IMR-90 (cell line): Measurements from ENCODE around the gene KPNA1. TPM values are rescaled to one million over a fixed set of nuclear protein-coding genes. Genes with fewer than 3 reads are reported as not detected.

Experiments used
- ATAC-seq: fragments of 200-7000 bp; cut with Tn5 transposase; 2 replicates; pipeline ENCODE4 v1.9.1; 2020; ENCODE audit warnings: low read depth, mild to moderate bottlenecking, moderate library complexity
- BruUV-seq: library from RNA; stranded (reverse); fragments of 400-500 nt; replicated peaks from 2 replicates; lab custom pipeline; 2021; lab: Mats Ljungman, UMichigan
- CTCF ChIA-PET: fragments of 300-600 bp; formaldehyde crosslinking; extraction: SDS; loops from one replicate; lab custom pipeline; 2021; ENCODE audit warnings: antibody characterized with exemption; lab: Yijun Ruan, JAX
- POLR2A ChIA-PET: fragments of 300-600 bp; sonication (Branson Sonifier 250); formaldehyde crosslinking; loops from one replicate; lab custom pipeline; 2022; ENCODE audit warnings: antibody characterized with exemption; ENCODE audit not compliant: unreplicated experiment; lab: Charles Lee
- DNase-seq: peaks from one replicate; pipeline ENCODE4 v3.0.0; 2013
- H2AFZ ChIP-seq: replicated peaks from 2 replicates; pipeline ENCODE3; 2013; ENCODE audit warnings: low read length, mild to moderate bottlenecking; ENCODE audit not compliant: poor library complexity
- H2AK5ac ChIP-seq: 2 replicates; pipeline ENCODE4 v1.6.1; 2013; ENCODE audit warnings: low read depth, low read length, inconsistent platforms
- H2AK9ac ChIP-seq: replicated peaks from 2 replicates; pipeline ENCODE3; 2013; ENCODE audit warnings: mild to moderate bottlenecking, low read depth, low read length, moderate library complexity; ENCODE audit not compliant: poor library complexity
- H2BK120ac ChIP-seq: 2 replicates; pipeline ENCODE4 v1.6.1; 2013; ENCODE audit warnings: low read depth, low read length, inconsistent platforms
- H2BK15ac ChIP-seq: 3 replicates; pipeline ENCODE4 v1.6.1; 2013; ENCODE audit warnings: low read depth, low read length, inconsistent platforms
- H2BK20ac ChIP-seq: 2 replicates; pipeline ENCODE4 v1.6.1; 2013; ENCODE audit warnings: low read depth, mild to moderate bottlenecking, inconsistent platforms, low read length, moderate library complexity
- H2BK5ac ChIP-seq: 2 replicates; pipeline ENCODE4 v1.6.1; 2013; ENCODE audit warnings: mild to moderate bottlenecking, low read depth, low read length, inconsistent platforms; ENCODE audit not compliant: poor library complexity, severe bottlenecking
- H3K14ac ChIP-seq: replicated peaks from 2 replicates; pipeline ENCODE4 v1.6.1; 2013; ENCODE audit warnings: low read depth, low read length, inconsistent platforms
- H3K18ac ChIP-seq: 2 replicates; pipeline ENCODE4 v1.6.1; 2013; ENCODE audit warnings: low read depth, low read length, control low read depth
- H3K23ac ChIP-seq: 2 replicates; pipeline ENCODE4 v1.6.1; 2013; ENCODE audit warnings: low read depth, low read length, inconsistent platforms
- H3K27ac ChIP-seq: 2 replicates; pipeline ENCODE4 v1.5.1; 2013; ENCODE audit warnings: mild to moderate bottlenecking, control low read depth, low read length; ENCODE audit not compliant: insufficient read depth
- H3K27me3 ChIP-seq: 2 replicates; pipeline ENCODE4 v1.6.1; 2013; ENCODE audit warnings: low read length; ENCODE audit not compliant: control insufficient read depth, insufficient read depth
- H3K36me3 ChIP-seq: 2 replicates; pipeline ENCODE4 v1.6.1; 2013; ENCODE audit warnings: low read length, mixed read lengths; ENCODE audit not compliant: control insufficient read depth, insufficient read depth
- H3K4ac ChIP-seq: 2 replicates; pipeline ENCODE4 v1.6.1; 2013; ENCODE audit warnings: low read depth, low read length, inconsistent platforms
- H3K4me1 ChIP-seq: 2 replicates; pipeline ENCODE4 v1.6.1; 2013; ENCODE audit warnings: low read length, mixed read lengths; ENCODE audit not compliant: control insufficient read depth, insufficient read depth
- H3K4me2 ChIP-seq: 2 replicates; pipeline ENCODE4 v1.6.1; 2013; ENCODE audit warnings: low read depth, mild to moderate bottlenecking, control low read depth, low read length, moderate library complexity
- H3K4me3 ChIP-seq: 2 replicates; pipeline ENCODE4 v1.5.1; 2013; ENCODE audit warnings: low read depth, mild to moderate bottlenecking, control low read depth, low read length, moderate library complexity; ENCODE audit not compliant: insufficient read depth
- H3K56ac ChIP-seq: 2 replicates; pipeline ENCODE4 v1.6.1; 2013; ENCODE audit warnings: low read length, inconsistent platforms; ENCODE audit not compliant: insufficient read depth; ENCODE audit errors: extremely low read depth
- H3K79me1 ChIP-seq, 2 experiments: 2 replicates each; pipeline ENCODE4 v1.6.1; 2013; ENCODE audit warnings: low read length in 2 of 2, inconsistent platforms in 1 of 2, low read depth in 1 of 2
- H3K9ac ChIP-seq: 2 replicates; pipeline ENCODE4 v1.6.1; 2013; ENCODE audit warnings: low read depth, low read length, control low read depth
- H3K9me1 ChIP-seq: 2 replicates; pipeline ENCODE4 v1.6.1; 2013; ENCODE audit warnings: low read length, inconsistent platforms; ENCODE audit not compliant: insufficient read depth
- H3K9me3 ChIP-seq: 2 replicates; pipeline ENCODE4 v1.6.1; 2013; ENCODE audit warnings: low read length; ENCODE audit not compliant: control insufficient read depth, insufficient read depth
- H4K20me1 ChIP-seq: 2 replicates; pipeline ENCODE4 v1.6.1; 2013; ENCODE audit warnings: low read length, inconsistent platforms; ENCODE audit not compliant: insufficient read depth
- H4K5ac ChIP-seq: 2 replicates; pipeline ENCODE4 v1.6.1; 2013; ENCODE audit warnings: mild to moderate bottlenecking, low read depth, low read length, control low read depth
- H4K8ac ChIP-seq, 2 experiments: 2 replicates each; pipeline ENCODE4 v1.6.1; 2013; ENCODE audit warnings: low read depth in 2 of 2, low read length in 2 of 2, control low read depth in 1 of 2, inconsistent platforms in 1 of 2
- H4K91ac ChIP-seq: 2 replicates; pipeline ENCODE4 v1.6.1; 2013; ENCODE audit warnings: low read depth, low read length, inconsistent platforms; ENCODE audit not compliant: insufficient read depth
- BHLHE40 ChIP-seq: fragments of 150-350 bp; IDR thresholded peaks from 2 replicates; pipeline ENCODE4 v1.6.1; 2016; ENCODE audit warnings: mild to moderate bottlenecking, low read depth, low read length
- CEBPB ChIP-seq: IDR thresholded peaks from 2 replicates; pipeline ENCODE4 v1.6.1; 2012; ENCODE audit warnings: low read depth, low read length, improper control_type of control experiment
- CHD1 ChIP-seq: IDR thresholded peaks from 2 replicates; pipeline ENCODE4 v1.6.1; 2012; ENCODE audit warnings: low read depth, low read length, improper control_type of control experiment
- CTCF ChIP-seq: conservative IDR thresholded peaks from 2 replicates; pipeline ENCODE4 v1.5.1; 2012; ENCODE audit warnings: mild to moderate bottlenecking, low read depth, low read length, improper control_type of control experiment
- ELK1 ChIP-seq: fragments of 150-350 bp; IDR thresholded peaks from 2 replicates; pipeline ENCODE4 v1.6.1; 2016; ENCODE audit warnings: low read depth, mild to moderate bottlenecking, low read length, moderate library complexity, borderline replicate concordance
- FOS ChIP-seq: fragments of 150-350 bp; IDR thresholded peaks from 2 replicates; pipeline ENCODE4 v1.6.1; 2016; ENCODE audit warnings: low read depth, low read length
- MAFK ChIP-seq: IDR thresholded peaks from 2 replicates; pipeline ENCODE4 v1.6.1; 2012; ENCODE audit warnings: low read depth, low read length, improper control_type of control experiment
- MAZ ChIP-seq: IDR thresholded peaks from 2 replicates; pipeline ENCODE4 v1.6.1; 2012; ENCODE audit warnings: low read depth, mild to moderate bottlenecking, low read length, improper control_type of control experiment, moderate library complexity, borderline replicate concordance
- MXI1 ChIP-seq: IDR thresholded peaks from 2 replicates; pipeline ENCODE4 v1.6.1; 2012; ENCODE audit warnings: low read depth, mild to moderate bottlenecking, low read length, moderate library complexity, borderline replicate concordance
- NFE2L2 ChIP-seq: fragments of 150-350 bp; IDR thresholded peaks from 2 replicates; pipeline ENCODE4 v1.6.1; 2016; ENCODE audit warnings: low read depth, mild to moderate bottlenecking, low read length
- POLR2A ChIP-seq: IDR thresholded peaks from 2 replicates; pipeline ENCODE4 v1.6.1; 2012; ENCODE audit warnings: mild to moderate bottlenecking, low read depth, low read length
- RAD21 ChIP-seq: IDR thresholded peaks from 2 replicates; pipeline ENCODE4 v1.6.1; 2012; ENCODE audit warnings: low read length, improper control_type of control experiment
- RCOR1 ChIP-seq: IDR thresholded peaks from 2 replicates; pipeline ENCODE4 v1.6.1; 2012; ENCODE audit warnings: mild to moderate bottlenecking, low read length, improper control_type of control experiment; ENCODE audit not compliant: insufficient replicate concordance
- RFX5 ChIP-seq: IDR thresholded peaks from 2 replicates; pipeline ENCODE4 v1.8.0; 2012; ENCODE audit warnings: low read depth, mild to moderate bottlenecking, low read length, moderate library complexity
- SMC3 ChIP-seq: fragments of 150-350 bp; IDR thresholded peaks from 2 replicates; pipeline ENCODE4 v1.6.1; 2016; ENCODE audit warnings: low read depth, mild to moderate bottlenecking, antibody characterized with exemption, low read length, moderate library complexity
- USF2 ChIP-seq: fragments of 150-350 bp; IDR thresholded peaks from 2 replicates; pipeline ENCODE4 v1.6.1; 2017; ENCODE audit warnings: mild to moderate bottlenecking, antibody characterized with exemption, low read length, low read depth
- WGBS, 2 experiments: methylation state at CpG; one replicate each; pipeline versions ENCODE4 v1.1.5 to v1.1.7; 2013; ENCODE audit warnings: missing lambda C conversion rate in 2 of 2; ENCODE audit not compliant: insufficient read length in 1 of 2; ENCODE audit errors: extremely low coverage in 2 of 2; 5-methylcytosine and 5-hydroxymethylcytosine counted together
- dilution Hi-C: fragments of 300-500 bp; cut with HindIII; formaldehyde crosslinking; loops from one replicate; pipeline ENCODE4 v1.14.3; 2018; ENCODE audit warnings: low sequenced_read_pairs; ENCODE audit not compliant: unreplicated experiment
- in situ Hi-C: fragments of 300-500 bp; cut with MboI; formaldehyde crosslinking; loops from 3 replicates; pipeline ENCODE4 v1.14.3; 2019; ENCODE audit warnings: low sequenced_read_pairs, inconsistent platforms, mixed read lengths
- intact Hi-C: fragments of 100-400 bp; cut with micrococcal nuclease; formaldehyde crosslinking; loops from 2 replicates; pipeline ENCODE4 v1.10.0; 2022
- polyA plus RNA-seq, 3 experiments: library from polyadenylated mRNA; depleted of rRNA; stranded (reverse); fragments of >200 nt; gene quantifications; 2 replicates each; pipeline ENCODE4 v1.2.3, GENCODE V29; 2012; ENCODE audit warnings: low replicate concordance in 1 of 3
- total RNA-seq: library from RNA; depleted of rRNA; stranded (reverse); fragments of >200 nt; gene quantifications from 2 replicates; pipeline ENCODE4 v1.2.3, GENCODE V29; 2012

KPNA1 gene
- total and polyA plus RNA-seq, 2 of the 4 experiments (the other 2 are of a cell fraction), result 30.6 to 112 TPM

DNA sequence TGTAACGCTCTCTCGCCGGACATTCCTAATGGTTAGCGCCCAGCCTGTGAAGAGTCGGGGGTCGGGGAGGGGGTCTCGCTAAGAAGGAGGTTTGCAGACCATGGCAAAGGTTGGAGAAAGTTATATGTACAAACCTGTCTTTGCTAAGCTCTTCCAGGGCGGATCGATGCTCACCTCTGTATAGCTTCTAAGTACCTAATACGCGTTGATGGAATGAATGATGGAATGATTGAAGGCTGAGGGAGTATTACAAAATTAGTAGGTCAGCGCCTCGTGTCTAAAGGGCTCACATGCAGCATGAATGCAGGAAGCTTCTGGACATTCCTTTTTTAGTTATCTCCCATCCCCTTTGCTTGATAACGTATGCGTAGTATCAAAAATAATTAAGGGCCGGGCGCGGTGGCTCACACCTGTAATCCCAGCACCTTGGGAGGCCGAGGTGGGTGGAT, 305 bp upstream of the KPNA1 start:
- CTCF ChIA-PET, result interaction anchor here (0.6 kb wide), 1 partner anchor 22 kb away, joined by 4 read pairs; no protein-coding TSS in a partner anchor
- in situ Hi-C loops (no loop called here), dilution Hi-C loops (no loop called here), intact Hi-C loops (no loop called here)
- H3K9ac ChIP-seq, result peak overlapping the region; percentile 57; the same call in 1 of the 2 replicates
- H3K18ac ChIP-seq, result no peak overlapping the region
- H3K79me1 ChIP-seq, result peaks cover 2 to 20% of the 10 kb centered on the region in 2 experiments; a peak in 2 of 4 replicates
- H3K27ac ChIP-seq, result no peak overlapping the region
- POLR2A ChIA-PET, result no interaction called here
- peak overlapping the region; percentile 45; the same call in 1 of the 3 replicates for H2BK15ac ChIP-seq
- peak overlapping the region; percentile 13; the same call in 1 of the 2 replicates for H4K91ac ChIP-seq
- ATAC-seq, result no peak
- H3K23ac ChIP-seq, result peak overlapping the region; percentile 1
- H3K9me1 ChIP-seq, result peaks cover 10% of the 10 kb centered on the region
- H4K5ac ChIP-seq, result peak overlapping the region; percentile 59
- H2BK20ac ChIP-seq, result peak overlapping the region; percentile 8; the same call in 1 of the 2 replicates
- BruUV-seq, result no TSS peak
- H3K9me3 ChIP-seq, result no peaks in the 10 kb centered on the region
- H3K4me3 ChIP-seq, result peak overlapping the region; percentile 88
- peak overlapping the region; percentile 38; the same call in 1 of the 2 replicates for H3K4ac ChIP-seq
- H2AK9ac ChIP-seq, result peak overlapping the region; percentile 90
- TF ChIP-seq BHLHE40 (no peak), POLR2A (no peak), SMC3 (no peak), MXI1 (no peak), FOS (no peak), RCOR1 (no peak), USF2 (no peak), CTCF (no peak), MAZ (no peak), CHD1 (no peak), MAFK (no peak), NFE2L2 (no peak), CEBPB (no peak), ELK1 (no peak), RAD21 (no peak), RFX5 (no peak)
- H3K27me3 ChIP-seq, result no peaks in the 10 kb centered on the region
- peak overlapping the region; percentile 90 for H3K4me2 ChIP-seq
- no CpG with 5 or more reads among the region's 19 CpGs for WGBS, 2 experiments
- no peak for DNase-seq
- H3K4me1 ChIP-seq, result 0 out of 2 replicates have a peak, but pooled peaks cover 3% of the 10 kb centered on the region
- H4K20me1 ChIP-seq, result peaks cover 45% of the 10 kb centered on the region
- no peak overlapping the region for H2AK5ac ChIP-seq
- peak overlapping the region; percentile 61; the same call in 1 of the 2 replicates for H3K14ac ChIP-seq
- H4K8ac ChIP-seq, result peak overlapping the region; percentile 68 to 91; a peak in 3 of 4 replicates
- no peak overlapping the region for H2BK5ac ChIP-seq
- no peaks in the 10 kb centered on the region for H3K36me3 ChIP-seq
- H2AFZ ChIP-seq, result peak overlapping the region; percentile 99
- no peak overlapping the region for H2BK120ac ChIP-seq
- H3K56ac ChIP-seq, result no peak overlapping the region
